ENCODE data around the gene STK24. TPM values are rescaled to one million over a fixed set of nuclear protein-coding genes. Genes with fewer than 3 reads are reported as not detected.

STK24 gene
- polyA plus RNA-seq, 3 donors: 14.2 to 59.8 (median 28.9) TPM

- no peaks in the 10 kb centered on the region for H3K79me2 ChIP-seq (ENCODE audit: insufficient read depth, low read length)
- H2AFZ ChIP-seq (ENCODE audit: insufficient read depth, low read depth, low read length, poor library complexity, severe bottlenecking): no peak overlapping the region
- intact Hi-C loops (cut with micrococcal nuclease): loop anchor here in 1 of 2 donors (2.0 to 10.0 kb wide), 2 partner anchors 229 to 401 kb away; no protein-coding TSS in a partner anchor
- peaks cover 4 to 5% of the 10 kb centered on the region in 2 donors for H3K4me1 ChIP-seq (ENCODE audit: control insufficient read depth in 1 of 2, insufficient read depth in 2 of 2, low read length in 2 of 2)
- no peak overlapping the region for H3K4me3 Mint-ChIP-seq
- H3K36me3 Mint-ChIP-seq: peaks cover 14 to 17% of the 10 kb centered on the region in 2 donors
- H3K27me3 Mint-ChIP-seq (ENCODE audit: low read depth in 3 of 3): peaks cover 0 to 5% (median 0%) of the 10 kb centered on the region in 3 donors
- no peak for TF ChIP-seq CTCF (IDR thresholded peaks at IDR 0.05)
- 91% methylated on average over 15 of the region's 21 CpGs for WGBS (ENCODE audit: insufficient coverage)
- H3K9me3 Mint-ChIP-seq: no peaks in the 10 kb centered on the region
- H3K9me3 ChIP-seq (replicated peaks in 1 of 2; ENCODE audit: control insufficient read depth in 1 of 2, insufficient read depth in 1 of 2, low read length in 2 of 2): no peaks in the 10 kb centered on the region
- peaks cover 6% of the 10 kb centered on the region for H3K4me1 Mint-ChIP-seq
- H3K9ac ChIP-seq (ENCODE audit: insufficient read depth, low read length, poor library complexity, severe bottlenecking): no peak overlapping the region
- no peak overlapping the region for H3K27ac ChIP-seq (ENCODE audit: low read depth in 1 of 2, low read length in 2 of 2)
- peaks cover 17% of the 10 kb centered on the region for H4K20me1 ChIP-seq (ENCODE audit: insufficient read depth, low read length)
- H3K4me2 ChIP-seq (replicated peaks; ENCODE audit: extremely low read depth, low read length, poor library complexity, severe bottlenecking): no peak overlapping the region
- H3K36me3 ChIP-seq (replicated peaks in 1 of 2; ENCODE audit: control insufficient read depth in 1 of 2, insufficient read depth in 2 of 2, low read length in 2 of 2): peaks cover 0 to 12% of the 10 kb centered on the region in 2 donors
- no peaks in the 10 kb centered on the region for H3K27me3 ChIP-seq (ENCODE audit: control insufficient read depth in 2 of 2, insufficient read depth in 2 of 2, low read length in 2 of 2)
- H3K27ac Mint-ChIP-seq: peak overlapping the region in 1 of 7 donors; percentile 40
- no peak overlapping the region for H3K4me3 ChIP-seq (replicated peaks in 1 of 3; ENCODE audit: low read depth in 2 of 3, low read length in 3 of 3)
- DNase-seq: no peak
Observed at GRCh38 chr13:98443800-98444325, 133.0 kb downstream of the STK24 start.

- Histone ChIP-seq H3K4me1 (ENCODE audit: control insufficient read depth in 1 of 2, insufficient read depth in 2 of 2, low read length in 2 of 2) (peaks cover 4 to 5% of the 10 kb centered on the region in 2 donors), H3K27ac (ENCODE audit: low read depth in 1 of 2, low read length in 2 of 2) (no peak overlapping the region), H2AFZ (ENCODE audit: insufficient read depth, low read depth, low read length, poor library complexity, severe bottlenecking) (no peak overlapping the region), H4K20me1 (ENCODE audit: insufficient read depth, low read length) (peaks cover 16% of the 10 kb centered on the region), H3K36me3 (replicated peaks in 1 of 2; ENCODE audit: control insufficient read depth in 1 of 2, insufficient read depth in 2 of 2, low read length in 2 of 2) (peaks cover 0 to 7% of the 10 kb centered on the region in 2 donors), H3K27me3 (ENCODE audit: control insufficient read depth in 2 of 2, insufficient read depth in 2 of 2, low read length in 2 of 2) (no peaks in the 10 kb centered on the region), H3K9me3 (replicated peaks in 1 of 2; ENCODE audit: control insufficient read depth in 1 of 2, insufficient read depth in 1 of 2, low read length in 2 of 2) (no peaks in the 10 kb centered on the region), H3K9ac (ENCODE audit: insufficient read depth, low read length, poor library complexity, severe bottlenecking) (no peak overlapping the region), H3K4me2 (replicated peaks; ENCODE audit: extremely low read depth, low read length, poor library complexity, severe bottlenecking) (no peak overlapping the region), H3K79me2 (ENCODE audit: insufficient read depth, low read length) (no peaks in the 10 kb centered on the region), H3K4me3 (replicated peaks in 1 of 3; ENCODE audit: low read depth in 2 of 3, low read length in 3 of 3) (no peak overlapping the region)
- TF ChIP-seq CTCF (IDR thresholded peaks at IDR 0.05): no peak
- no peak overlapping the region for H3K4me3 Mint-ChIP-seq
- H3K36me3 Mint-ChIP-seq: peaks cover 9 to 12% of the 10 kb centered on the region in 2 donors
- intact Hi-C loops (cut with micrococcal nuclease): loop anchor here in 1 of 2 donors (10.0 kb wide), 1 partner anchor 401 kb away; no protein-coding TSS in a partner anchor
- DNase-seq: peak in 2 of 3 donors; percentile 11 to 55
- peak overlapping the region in 2 of 7 donors; percentile 40 to 47 for H3K27ac Mint-ChIP-seq
- peaks cover 6% of the 10 kb centered on the region for H3K4me1 Mint-ChIP-seq
- H3K9me3 Mint-ChIP-seq: no peaks in the 10 kb centered on the region
- H3K27me3 Mint-ChIP-seq (ENCODE audit: low read depth in 3 of 3): peaks cover 0 to 5% (median 0%) of the 10 kb centered on the region in 3 donors
- 90% methylated on average over 10 of the region's 11 CpGs for WGBS (ENCODE audit: insufficient coverage)
Observed at GRCh38 chr13:98443329-98443728, 133.6 kb downstream of the STK24 start.
